RWPE2 (cell line): ENCODE results near the gene MAPKAPK2.

Source experiments
- ATAC-seq: fragments of 200-7000 bp; cut with Tn5 transposase; 3 replicates; pipeline ENCODE4 v1.9.1; 2021; ENCODE audit warnings: low read depth
- DNase-seq: peaks from one replicate; pipeline ENCODE4 v3.0.0-alpha.2; 2020; ENCODE audit warnings: low spot score
- H3K27ac ChIP-seq: fragments of 450-650 bp; 2 replicates; pipeline ENCODE4 v1.5.1; 2017; ENCODE audit warnings: mild to moderate bottlenecking; ENCODE audit not compliant: poor library complexity, severe bottlenecking
- H3K27me3 ChIP-seq: fragments of 250-450 bp; sonication (Bioruptor Pico); 2 replicates; pipeline ENCODE4 v1.5.1; 2021; ENCODE audit warnings: mild to moderate bottlenecking, moderate library complexity; ENCODE audit not compliant: insufficient read depth, poor library complexity, severe bottlenecking
- H3K36me3 ChIP-seq: fragments of 250-450 bp; sonication (Bioruptor Pico); 2 replicates; pipeline ENCODE4 v1.5.1; 2020; ENCODE audit warnings: low read depth, mild to moderate bottlenecking, moderate library complexity
- H3K4me1 ChIP-seq: fragments of 250-450 bp; sonication (Bioruptor Pico); 2 replicates; pipeline ENCODE4 v1.5.1; 2021; ENCODE audit warnings: mild to moderate bottlenecking, moderate library complexity; ENCODE audit not compliant: insufficient read depth, poor library complexity, severe bottlenecking
- H3K4me3 ChIP-seq: fragments of 250-450 bp; sonication (Bioruptor Pico); 2 replicates; pipeline ENCODE4 v1.5.1; 2021; ENCODE audit warnings: mild to moderate bottlenecking, moderate library complexity; ENCODE audit not compliant: severe bottlenecking
- H3K9me3 ChIP-seq: fragments of 250-450 bp; sonication (Bioruptor Pico); 2 replicates; pipeline ENCODE4 v1.5.1; 2021; ENCODE audit warnings: mild to moderate bottlenecking, moderate library complexity; ENCODE audit not compliant: severe bottlenecking
- TF ChIP-seq, protein P1 (sequence below): fragments of 450-650 bp; IDR thresholded peaks from one replicate; pipeline ENCODE4 v1.5.1; 2017; ENCODE audit warnings: mild to moderate bottlenecking, moderate library complexity; ENCODE audit not compliant: poor library complexity, severe bottlenecking

MAPKAPK2 gene

DNA sequence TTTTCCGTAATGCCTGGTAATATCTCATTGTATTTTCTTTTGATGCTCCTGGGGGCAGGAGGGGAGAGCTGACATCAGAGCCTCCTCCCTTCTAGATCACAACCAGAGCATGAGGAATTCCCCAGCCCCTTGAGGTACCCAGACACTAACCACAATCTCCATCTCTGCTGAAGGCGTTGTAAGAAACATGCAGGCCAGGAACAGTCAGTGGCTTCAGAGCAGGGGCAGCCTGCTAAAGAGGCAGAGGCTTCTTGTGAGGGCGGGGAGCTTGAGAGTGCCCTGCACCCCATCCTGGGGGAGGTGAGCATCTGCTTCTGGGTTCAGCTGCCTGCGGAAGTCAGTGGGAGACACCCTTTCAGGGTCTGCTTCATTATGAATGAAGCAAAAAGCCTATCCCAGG, 19.0 kb downstream of the MAPKAPK2 start:
- Histone ChIP-seq H3K4me3 (no peak overlapping the region), H3K4me1 (peaks cover 9% of the 10 kb centered on the region), H3K36me3 (no peaks in the 10 kb centered on the region; the same call in 1 of the 2 replicates), H3K27me3 (no peaks in the 10 kb centered on the region), H3K9me3 (no peaks in the 10 kb centered on the region), H3K27ac (no peak overlapping the region)
- ATAC-seq (no peak), DNase-seq (no peak)
- TF ChIP-seq, protein P1, sequence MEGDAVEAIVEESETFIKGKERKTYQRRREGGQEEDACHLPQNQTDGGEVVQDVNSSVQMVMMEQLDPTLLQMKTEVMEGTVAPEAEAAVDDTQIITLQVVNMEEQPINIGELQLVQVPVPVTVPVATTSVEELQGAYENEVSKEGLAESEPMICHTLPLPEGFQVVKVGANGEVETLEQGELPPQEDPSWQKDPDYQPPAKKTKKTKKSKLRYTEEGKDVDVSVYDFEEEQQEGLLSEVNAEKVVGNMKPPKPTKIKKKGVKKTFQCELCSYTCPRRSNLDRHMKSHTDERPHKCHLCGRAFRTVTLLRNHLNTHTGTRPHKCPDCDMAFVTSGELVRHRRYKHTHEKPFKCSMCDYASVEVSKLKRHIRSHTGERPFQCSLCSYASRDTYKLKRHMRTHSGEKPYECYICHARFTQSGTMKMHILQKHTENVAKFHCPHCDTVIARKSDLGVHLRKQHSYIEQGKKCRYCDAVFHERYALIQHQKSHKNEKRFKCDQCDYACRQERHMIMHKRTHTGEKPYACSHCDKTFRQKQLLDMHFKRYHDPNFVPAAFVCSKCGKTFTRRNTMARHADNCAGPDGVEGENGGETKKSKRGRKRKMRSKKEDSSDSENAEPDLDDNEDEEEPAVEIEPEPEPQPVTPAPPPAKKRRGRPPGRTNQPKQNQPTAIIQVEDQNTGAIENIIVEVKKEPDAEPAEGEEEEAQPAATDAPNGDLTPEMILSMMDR = no peak

DNA sequence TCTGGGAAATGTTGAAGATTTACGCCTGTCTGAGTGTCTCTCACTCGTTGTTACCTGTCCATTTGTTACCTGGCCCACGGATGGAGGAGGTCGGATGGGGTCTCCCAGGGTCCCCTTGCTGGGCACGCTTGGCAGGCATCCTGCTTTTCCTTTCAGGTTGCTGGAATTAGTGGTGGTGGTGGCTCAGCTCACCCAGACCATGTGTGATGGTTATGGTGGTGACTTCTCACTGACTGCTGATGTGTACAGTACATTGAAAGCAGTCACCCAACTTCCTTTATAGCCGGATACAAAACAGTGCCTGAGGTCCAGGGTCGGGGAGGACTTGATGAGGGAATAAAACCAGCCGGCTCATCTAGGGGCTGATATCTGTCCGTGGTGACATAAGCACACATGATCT, 19.5 kb downstream of the MAPKAPK2 start:
- Histone ChIP-seq H3K36me3 (no peaks in the 10 kb centered on the region), H3K27me3 (no peaks in the 10 kb centered on the region), H3K4me3 (no peak overlapping the region), H3K4me1 (peaks cover 15% of the 10 kb centered on the region), H3K9me3 (no peaks in the 10 kb centered on the region), H3K27ac (no peak overlapping the region)
- no peak for DNase-seq
- TF ChIP-seq, protein P1 = no peak
- ATAC-seq = no peak

DNA sequence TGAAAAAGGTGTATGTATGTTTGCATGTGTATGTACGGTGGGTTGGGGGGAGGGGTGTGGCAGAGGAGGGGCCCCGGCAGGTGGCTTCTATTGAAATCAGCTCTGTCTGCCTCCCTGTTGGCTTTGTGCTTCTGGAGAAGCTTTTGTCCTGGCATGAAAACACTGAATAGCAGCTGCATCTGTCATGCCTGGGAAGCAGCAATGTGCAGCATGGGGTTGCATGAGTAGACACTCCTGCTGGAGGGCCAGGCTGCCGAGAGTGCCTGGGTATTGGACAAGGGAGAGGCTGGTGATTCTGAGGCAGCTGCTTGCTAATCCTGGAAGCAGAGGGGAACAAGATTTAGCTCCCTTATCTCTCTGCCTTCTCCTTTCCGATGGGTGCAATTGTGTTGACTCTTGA, 20.5 kb downstream of the MAPKAPK2 start:
- H3K27me3 ChIP-seq = no peaks in the 10 kb centered on the region
- peaks cover 25% of the 10 kb centered on the region for H3K4me1 ChIP-seq
- no peaks in the 10 kb centered on the region for H3K9me3 ChIP-seq
- no peak for DNase-seq
- H3K36me3 ChIP-seq = no peaks in the 10 kb centered on the region
- no peak for ATAC-seq
- H3K4me3 ChIP-seq = no peak overlapping the region
- TF ChIP-seq, protein P1 = no peak
- no peak overlapping the region for H3K27ac ChIP-seq

DNA sequence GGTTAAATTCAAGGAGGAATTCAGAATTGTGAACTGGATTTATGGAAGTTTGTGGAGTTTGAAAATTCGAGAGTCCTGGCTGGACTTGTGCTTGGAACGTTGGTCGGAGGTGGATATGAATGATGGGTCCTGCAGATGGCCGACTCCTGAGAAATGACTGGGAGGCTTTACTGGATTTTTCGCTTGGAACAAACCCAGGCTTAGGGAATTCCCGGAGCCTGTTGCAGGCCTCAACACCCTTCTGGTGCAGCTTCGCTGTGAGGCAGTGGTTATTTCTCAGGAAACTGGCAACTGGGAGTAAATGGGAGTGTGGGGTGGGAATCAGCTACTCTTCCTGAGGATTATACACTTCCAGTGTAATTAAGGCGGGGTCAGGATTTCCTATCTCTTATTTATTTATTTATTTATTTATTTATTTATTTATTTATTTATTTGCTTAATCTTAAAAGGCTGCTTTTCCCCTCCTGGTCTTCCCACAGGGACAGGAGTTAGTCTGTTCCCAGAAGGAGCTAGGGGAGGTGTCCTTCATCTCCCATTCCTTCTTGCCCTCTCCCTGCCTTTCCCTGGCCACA, 21.1 kb downstream of the MAPKAPK2 start:
- Histone ChIP-seq H3K4me3 (no peak overlapping the region), H3K9me3 (no peaks in the 10 kb centered on the region), H3K27ac (no peak overlapping the region), H3K27me3 (no peaks in the 10 kb centered on the region), H3K36me3 (no peaks in the 10 kb centered on the region), H3K4me1 (peaks cover 30% of the 10 kb centered on the region)
- ATAC-seq = no peak
- TF ChIP-seq, protein P1 = no peak
- no peak for DNase-seq

DNA sequence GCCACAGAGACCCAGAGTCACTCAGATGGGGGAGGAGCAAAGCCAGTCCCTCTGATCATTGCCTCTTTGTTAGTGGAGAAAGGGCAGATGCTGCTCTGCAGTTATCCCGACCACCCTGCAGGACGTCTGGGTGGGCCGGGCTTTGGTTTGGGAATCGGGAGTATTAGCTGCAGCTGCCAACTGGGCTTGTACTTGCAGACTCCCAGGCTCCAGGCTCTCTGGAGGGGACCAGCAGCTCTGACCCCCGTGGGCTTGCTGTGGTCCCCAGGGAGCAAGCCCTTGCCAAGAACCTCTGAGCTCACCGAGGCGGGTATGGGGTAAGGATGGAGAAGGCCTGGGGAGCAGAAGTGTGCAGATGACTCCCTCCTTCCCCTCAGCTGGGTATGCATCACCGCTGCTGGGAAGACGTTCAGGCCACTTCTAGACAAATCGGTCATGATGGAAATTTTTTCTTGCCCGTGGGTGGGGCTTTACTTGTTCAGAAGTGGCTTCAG, 21.6 kb downstream of the MAPKAPK2 start:
- H3K4me1 ChIP-seq = peaks cover 30% of the 10 kb centered on the region
- ATAC-seq (no peak), DNase-seq (no peak)
- H3K27ac ChIP-seq = no peak overlapping the region
- H3K9me3 ChIP-seq = no peaks in the 10 kb centered on the region
- H3K27me3 ChIP-seq = no peaks in the 10 kb centered on the region
- TF ChIP-seq, protein P1 = no peak
- H3K4me3 ChIP-seq = no peak overlapping the region
- H3K36me3 ChIP-seq = no peaks in the 10 kb centered on the region
